ENCODE results near the gene DOCK8.

DOCK8 gene

DNA sequence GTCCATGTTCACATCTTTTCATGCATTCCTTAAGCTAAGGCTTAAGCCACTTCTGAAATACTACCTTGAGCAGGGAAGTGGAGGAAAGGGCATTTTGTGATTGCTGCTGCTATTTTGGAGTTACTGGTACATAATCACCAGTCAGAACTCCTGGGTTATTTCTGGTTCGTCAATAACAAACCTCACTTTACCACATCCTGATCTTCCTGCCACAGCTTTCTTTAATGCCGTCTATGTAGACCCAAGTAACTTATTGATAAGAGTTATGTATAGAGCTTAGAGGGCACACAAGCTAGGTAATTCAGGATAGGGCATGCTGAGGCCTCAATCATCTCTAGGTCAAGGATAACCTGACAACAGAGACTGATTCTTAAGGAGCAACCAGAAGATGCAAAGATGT, 120.7 kb downstream of the DOCK8 start:
- Histone ChIP-seq H3K4me3 (ENCODE audit: low read depth in 1 of 5, low read length in 5 of 5) (no peak overlapping the region), H3K9me3 (ENCODE audit: control insufficient read depth in 5 of 5, low read length in 5 of 5) (no peaks in the 10 kb centered on the region), H3K4me1 (ENCODE audit: control insufficient read depth in 5 of 5, insufficient read depth in 5 of 5, low read length in 5 of 5) (no peaks in the 10 kb centered on the region), H3K27me3 (ENCODE audit: control insufficient read depth in 5 of 5, insufficient read depth in 4 of 5, low read length in 5 of 5) (no peaks in the 10 kb centered on the region), H3K27ac (ENCODE audit: low read depth, low read length) (no peak overlapping the region), H3K36me3 (ENCODE audit: control insufficient read depth in 5 of 5, insufficient read depth in 5 of 5, low read length in 5 of 5) (peaks cover 26 to 75% (median 40%) of the 10 kb centered on the region in 5 donors), H3K9ac (ENCODE audit: low read length in 5 of 5) (no peak overlapping the region)

DNA sequence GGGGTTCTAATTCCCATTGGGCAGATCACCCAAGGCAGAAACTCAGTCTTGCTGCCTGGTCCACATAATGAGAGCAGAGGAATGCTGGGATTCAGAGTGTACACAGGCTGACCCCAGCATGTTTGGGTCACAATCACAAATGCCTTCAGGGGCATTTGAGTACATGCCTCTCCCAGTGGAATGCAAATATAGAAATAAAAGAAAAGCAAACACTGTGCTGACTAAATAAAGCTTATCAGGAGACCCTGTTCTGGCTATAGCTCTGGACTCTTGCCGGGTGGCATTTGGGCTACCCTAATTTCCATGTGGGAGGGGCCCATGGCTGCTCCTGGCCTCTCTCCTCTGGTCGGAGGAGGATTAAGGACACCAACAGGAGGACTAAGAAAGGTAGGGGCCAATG, 121.4 kb downstream of the DOCK8 start:
- Histone ChIP-seq H3K36me3 (ENCODE audit: control insufficient read depth in 5 of 5, insufficient read depth in 5 of 5, low read length in 5 of 5) (peaks cover 26 to 75% (median 39%) of the 10 kb centered on the region in 5 donors), H3K27me3 (ENCODE audit: control insufficient read depth in 5 of 5, insufficient read depth in 4 of 5, low read length in 5 of 5) (no peaks in the 10 kb centered on the region), H3K9ac (ENCODE audit: low read length in 5 of 5) (no peak overlapping the region), H3K4me1 (ENCODE audit: control insufficient read depth in 5 of 5, insufficient read depth in 5 of 5, low read length in 5 of 5) (no peaks in the 10 kb centered on the region), H3K9me3 (ENCODE audit: control insufficient read depth in 5 of 5, low read length in 5 of 5) (no peaks in the 10 kb centered on the region), H3K4me3 (ENCODE audit: low read depth in 1 of 5, low read length in 5 of 5) (no peak overlapping the region), H3K27ac (ENCODE audit: low read depth, low read length) (no peak overlapping the region)

DNA sequence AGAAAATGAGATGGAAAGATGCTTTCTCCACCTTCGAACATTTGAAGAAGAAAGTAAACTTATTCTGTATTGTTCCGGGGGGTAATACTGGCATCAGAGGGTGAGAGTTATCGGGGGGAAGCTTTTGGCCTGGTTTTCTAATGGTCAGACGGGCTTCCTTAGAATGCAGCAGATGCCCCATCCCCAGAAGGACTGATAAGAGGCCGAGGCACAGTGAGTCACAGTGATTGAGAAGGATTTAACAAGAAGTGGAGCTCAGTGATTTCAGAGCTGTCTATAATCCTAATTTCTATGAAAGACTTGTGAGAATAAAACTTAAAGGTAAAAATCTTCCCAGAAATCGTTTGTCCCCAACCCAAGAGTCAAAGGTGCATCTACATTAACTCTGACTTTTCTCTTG, 123.9 kb downstream of the DOCK8 start:
- H3K9me3 ChIP-seq (ENCODE audit: control insufficient read depth in 5 of 5, low read length in 5 of 5): no peaks in the 10 kb centered on the region
- H3K27ac ChIP-seq (ENCODE audit: low read depth, low read length): no peak overlapping the region
- H3K4me3 ChIP-seq (ENCODE audit: low read depth in 1 of 5, low read length in 5 of 5): no peak overlapping the region
- peaks cover 21 to 68% (median 34%) of the 10 kb centered on the region in 5 donors for H3K36me3 ChIP-seq (ENCODE audit: control insufficient read depth in 5 of 5, insufficient read depth in 5 of 5, low read length in 5 of 5)
- no peaks in the 10 kb centered on the region for H3K27me3 ChIP-seq (ENCODE audit: control insufficient read depth in 5 of 5, insufficient read depth in 4 of 5, low read length in 5 of 5)
- no peaks in the 10 kb centered on the region for H3K4me1 ChIP-seq (ENCODE audit: control insufficient read depth in 5 of 5, insufficient read depth in 5 of 5, low read length in 5 of 5)
- no peak overlapping the region for H3K9ac ChIP-seq (ENCODE audit: low read length in 5 of 5)

DNA sequence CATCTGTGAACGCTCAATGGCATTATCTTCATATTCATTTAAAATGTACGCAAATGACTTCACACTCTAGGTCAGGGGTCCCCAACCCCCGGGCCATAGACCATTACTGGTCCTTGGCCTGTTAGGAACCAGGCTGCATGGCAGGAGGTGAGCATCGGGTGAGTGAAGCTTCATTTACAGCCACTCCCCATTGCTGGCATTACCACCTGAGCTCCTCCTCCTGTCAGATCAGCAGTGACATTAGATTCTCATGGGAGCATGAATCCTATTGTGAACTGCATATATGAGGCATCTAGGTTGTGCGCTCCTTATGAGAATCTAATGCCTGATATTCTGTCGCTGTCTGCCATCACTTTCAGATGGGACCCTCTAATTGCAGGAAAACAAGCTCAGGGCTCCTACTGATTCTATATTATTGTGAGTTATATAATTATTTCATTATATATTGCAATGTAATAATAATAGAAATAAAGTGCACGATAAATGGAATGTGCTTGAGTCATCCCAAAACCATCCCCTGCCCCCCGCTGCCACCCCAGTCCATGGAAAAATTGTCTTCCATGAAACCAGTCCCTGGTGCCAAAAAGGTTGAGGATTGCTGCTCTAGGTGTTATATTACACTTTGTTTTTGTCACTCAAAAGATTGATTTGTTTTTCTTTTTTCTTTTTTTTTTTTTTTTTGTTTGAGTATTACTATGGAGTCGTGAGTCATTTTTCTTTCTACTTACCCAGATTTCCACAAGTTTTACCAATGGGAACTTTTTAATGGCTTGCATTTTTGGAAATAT, 127.2 kb downstream of the DOCK8 start:
- no peaks in the 10 kb centered on the region for H3K4me1 ChIP-seq (ENCODE audit: control insufficient read depth in 5 of 5, insufficient read depth in 5 of 5, low read length in 5 of 5)
- no peak overlapping the region for H3K9ac ChIP-seq (ENCODE audit: low read length in 5 of 5)
- no peaks in the 10 kb centered on the region for H3K27me3 ChIP-seq (ENCODE audit: control insufficient read depth in 5 of 5, insufficient read depth in 4 of 5, low read length in 5 of 5)
- H3K36me3 ChIP-seq (ENCODE audit: control insufficient read depth in 5 of 5, insufficient read depth in 5 of 5, low read length in 5 of 5): peaks cover 10 to 67% (median 25%) of the 10 kb centered on the region in 5 donors
- H3K27ac ChIP-seq (ENCODE audit: low read depth, low read length): no peak overlapping the region
- H3K9me3 ChIP-seq (ENCODE audit: control insufficient read depth in 5 of 5, low read length in 5 of 5): no peaks in the 10 kb centered on the region
- no peak overlapping the region for H3K4me3 ChIP-seq (ENCODE audit: low read depth in 1 of 5, low read length in 5 of 5)

DNA sequence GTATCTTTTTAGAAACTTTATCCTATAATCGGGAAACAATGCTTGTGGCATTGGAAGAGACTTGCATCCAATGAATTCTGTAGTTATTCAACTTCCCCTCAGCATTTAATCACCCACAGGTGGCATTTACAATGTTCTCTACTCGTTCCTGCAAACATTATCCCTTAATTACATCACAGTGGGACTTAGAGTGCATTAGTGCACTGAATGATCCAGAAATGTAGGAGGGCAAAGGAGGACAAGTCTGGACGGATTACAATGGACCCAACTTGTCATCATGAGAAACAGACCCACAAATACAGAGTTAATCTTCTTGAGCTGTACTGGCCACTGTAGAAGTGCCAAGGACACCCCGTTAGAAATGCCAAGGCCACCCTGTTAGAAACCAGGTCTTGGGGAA, 129.1 kb downstream of the DOCK8 start:
- H3K36me3 ChIP-seq (ENCODE audit: control insufficient read depth in 5 of 5, insufficient read depth in 5 of 5, low read length in 5 of 5): peaks cover 3 to 60% (median 19%) of the 10 kb centered on the region in 5 donors
- no peak overlapping the region for H3K4me3 ChIP-seq (ENCODE audit: low read depth in 1 of 5, low read length in 5 of 5)
- H3K9me3 ChIP-seq (ENCODE audit: control insufficient read depth in 5 of 5, low read length in 5 of 5): no peaks in the 10 kb centered on the region
- no peaks in the 10 kb centered on the region for H3K4me1 ChIP-seq (ENCODE audit: control insufficient read depth in 5 of 5, insufficient read depth in 5 of 5, low read length in 5 of 5)
- no peak overlapping the region for H3K9ac ChIP-seq (ENCODE audit: low read length in 5 of 5)
- no peak overlapping the region for H3K27ac ChIP-seq (ENCODE audit: low read depth, low read length)
- no peaks in the 10 kb centered on the region for H3K27me3 ChIP-seq (ENCODE audit: control insufficient read depth in 5 of 5, insufficient read depth in 4 of 5, low read length in 5 of 5)

DNA sequence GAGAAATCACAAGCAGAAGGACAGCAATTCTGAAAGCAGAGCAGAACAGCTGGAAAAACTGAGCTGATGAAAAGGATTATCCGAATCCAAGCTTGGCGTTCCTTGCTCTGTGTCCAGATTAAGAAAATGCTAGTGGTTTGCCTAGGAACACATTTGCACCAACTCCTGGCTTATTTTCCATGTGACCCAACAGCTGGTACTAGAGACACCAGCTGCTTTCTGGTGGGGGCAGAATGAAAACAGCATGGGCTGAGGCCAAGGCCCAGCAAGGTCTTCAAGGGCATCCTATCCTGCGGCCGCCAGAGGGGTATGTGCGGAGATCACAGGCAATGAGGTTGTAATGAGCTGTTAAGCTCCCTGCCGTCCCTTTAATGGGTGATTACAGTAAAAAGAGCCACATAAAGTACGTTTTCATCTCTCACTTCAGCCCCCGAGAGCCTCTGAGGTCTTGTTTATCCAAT, 131.5 kb downstream of the DOCK8 start:
- H3K27ac ChIP-seq (ENCODE audit: low read depth, low read length): no peak overlapping the region
- H3K4me1 ChIP-seq (ENCODE audit: control insufficient read depth in 5 of 5, insufficient read depth in 5 of 5, low read length in 5 of 5): no peaks in the 10 kb centered on the region
- H3K9me3 ChIP-seq (ENCODE audit: control insufficient read depth in 5 of 5, low read length in 5 of 5): no peaks in the 10 kb centered on the region
- no peak overlapping the region for H3K9ac ChIP-seq (ENCODE audit: low read length in 5 of 5)
- no peak overlapping the region for H3K4me3 ChIP-seq (ENCODE audit: low read depth in 1 of 5, low read length in 5 of 5)
- H3K36me3 ChIP-seq (ENCODE audit: control insufficient read depth in 5 of 5, insufficient read depth in 5 of 5, low read length in 5 of 5): peaks cover 3 to 43% (median 17%) of the 10 kb centered on the region in 5 donors
- H3K27me3 ChIP-seq (ENCODE audit: control insufficient read depth in 5 of 5, insufficient read depth in 4 of 5, low read length in 5 of 5): no peaks in the 10 kb centered on the region

DNA sequence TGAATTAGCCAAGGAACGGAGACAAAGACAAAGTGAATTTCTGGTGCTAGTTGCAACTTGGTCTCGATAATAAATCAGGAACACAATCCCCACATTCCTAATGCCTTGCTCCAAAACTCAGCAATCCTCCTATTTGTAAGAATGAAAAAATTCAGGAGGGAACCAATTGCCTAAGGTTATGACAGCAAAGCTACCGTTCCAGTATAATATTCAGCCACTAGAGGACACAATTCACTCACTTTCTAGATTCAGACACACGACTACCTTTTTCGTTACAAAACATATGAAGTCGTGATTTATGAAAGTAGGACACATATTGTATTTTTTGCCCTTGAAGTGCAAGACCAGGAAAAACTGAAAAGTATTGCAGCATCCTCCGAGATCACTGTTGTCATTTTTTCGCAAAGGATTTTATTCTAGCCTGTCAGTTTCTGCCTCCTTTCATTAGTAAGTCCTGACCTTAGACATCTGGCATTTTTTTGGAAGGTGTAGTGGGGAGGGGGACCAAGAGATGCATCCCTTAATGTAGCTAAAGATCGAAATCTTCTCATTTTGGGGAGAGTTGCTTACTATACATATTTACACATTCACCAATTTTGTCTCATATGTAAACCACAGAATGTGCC, 133.1 kb downstream of the DOCK8 start:
- Histone ChIP-seq H3K9ac (ENCODE audit: low read length in 5 of 5) (no peak overlapping the region), H3K4me1 (ENCODE audit: control insufficient read depth in 5 of 5, insufficient read depth in 5 of 5, low read length in 5 of 5) (peaks cover 0 to 2% (median under 1%) of the 10 kb centered on the region in 5 donors), H3K36me3 (ENCODE audit: control insufficient read depth in 5 of 5, insufficient read depth in 5 of 5, low read length in 5 of 5) (peaks cover 3 to 39% (median 19%) of the 10 kb centered on the region in 5 donors), H3K27ac (ENCODE audit: low read depth, low read length) (no peak overlapping the region), H3K9me3 (ENCODE audit: control insufficient read depth in 5 of 5, low read length in 5 of 5) (no peaks in the 10 kb centered on the region), H3K27me3 (ENCODE audit: control insufficient read depth in 5 of 5, insufficient read depth in 4 of 5, low read length in 5 of 5) (no peaks in the 10 kb centered on the region), H3K4me3 (ENCODE audit: low read depth in 1 of 5, low read length in 5 of 5) (no peak overlapping the region)

DNA sequence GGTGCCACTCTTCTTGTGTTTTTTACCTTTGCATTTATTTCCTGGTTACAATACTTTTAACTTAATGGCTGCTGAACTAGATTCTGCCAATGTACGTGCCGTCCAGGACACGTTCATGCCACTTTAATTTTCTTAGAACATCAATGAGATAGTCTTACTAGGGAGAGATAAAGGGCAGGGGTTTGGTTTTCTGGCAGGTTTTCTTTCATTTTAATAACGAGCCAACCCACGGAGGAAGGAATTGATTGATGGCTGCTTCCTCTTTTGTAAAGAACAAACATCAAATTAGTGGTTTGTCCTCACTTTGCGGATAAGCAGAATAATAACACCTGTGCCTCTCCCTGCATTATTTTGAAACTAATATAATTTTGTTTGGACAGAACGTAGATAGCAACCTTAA, 135.7 kb downstream of the DOCK8 start:
- Histone ChIP-seq H3K9me3 (ENCODE audit: control insufficient read depth in 5 of 5, low read length in 5 of 5) (no peaks in the 10 kb centered on the region), H3K4me1 (ENCODE audit: control insufficient read depth in 5 of 5, insufficient read depth in 5 of 5, low read length in 5 of 5) (peaks cover 0 to 8% (median 7%) of the 10 kb centered on the region in 5 donors), H3K27me3 (ENCODE audit: control insufficient read depth in 5 of 5, insufficient read depth in 4 of 5, low read length in 5 of 5) (no peaks in the 10 kb centered on the region), H3K9ac (ENCODE audit: low read length in 5 of 5) (no peak overlapping the region), H3K4me3 (ENCODE audit: low read depth in 1 of 5, low read length in 5 of 5) (no peak overlapping the region), H3K27ac (ENCODE audit: low read depth, low read length) (no peak overlapping the region), H3K36me3 (ENCODE audit: control insufficient read depth in 5 of 5, insufficient read depth in 5 of 5, low read length in 5 of 5) (peaks cover 3 to 23% (median 3%) of the 10 kb centered on the region in 5 donors)

DNA sequence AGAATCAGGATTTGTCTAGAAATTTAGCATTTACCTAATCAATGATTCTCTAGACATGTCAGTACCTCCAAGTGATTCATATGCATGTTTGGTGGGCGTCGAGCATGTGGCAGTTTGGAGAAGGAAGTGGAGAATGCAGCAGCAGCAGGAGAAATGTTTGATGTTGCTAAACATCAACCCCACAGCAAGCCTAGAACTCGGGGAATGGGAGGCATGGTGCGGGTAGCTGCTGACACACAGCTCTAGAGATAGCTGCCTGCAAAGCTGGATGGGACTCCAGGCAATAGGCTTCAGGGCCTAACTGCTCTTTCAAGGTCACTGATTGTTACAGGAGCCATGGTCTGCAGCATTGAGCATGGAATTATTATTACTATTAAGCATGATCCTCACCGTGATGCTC, 137.3 kb downstream of the DOCK8 start:
- H3K4me3 ChIP-seq (ENCODE audit: low read depth in 1 of 5, low read length in 5 of 5): no peak overlapping the region
- H3K9me3 ChIP-seq (ENCODE audit: control insufficient read depth in 5 of 5, low read length in 5 of 5): no peaks in the 10 kb centered on the region
- peaks cover 0 to 10% (median 3%) of the 10 kb centered on the region in 5 donors for H3K36me3 ChIP-seq (ENCODE audit: control insufficient read depth in 5 of 5, insufficient read depth in 5 of 5, low read length in 5 of 5)
- no peaks in the 10 kb centered on the region for H3K27me3 ChIP-seq (ENCODE audit: control insufficient read depth in 5 of 5, insufficient read depth in 4 of 5, low read length in 5 of 5)
- no peak overlapping the region for H3K9ac ChIP-seq (ENCODE audit: low read length in 5 of 5)
- H3K4me1 ChIP-seq (ENCODE audit: control insufficient read depth in 5 of 5, insufficient read depth in 5 of 5, low read length in 5 of 5): peaks cover 0 to 8% (median 7%) of the 10 kb centered on the region in 5 donors
- no peak overlapping the region for H3K27ac ChIP-seq (ENCODE audit: low read depth, low read length)

DNA sequence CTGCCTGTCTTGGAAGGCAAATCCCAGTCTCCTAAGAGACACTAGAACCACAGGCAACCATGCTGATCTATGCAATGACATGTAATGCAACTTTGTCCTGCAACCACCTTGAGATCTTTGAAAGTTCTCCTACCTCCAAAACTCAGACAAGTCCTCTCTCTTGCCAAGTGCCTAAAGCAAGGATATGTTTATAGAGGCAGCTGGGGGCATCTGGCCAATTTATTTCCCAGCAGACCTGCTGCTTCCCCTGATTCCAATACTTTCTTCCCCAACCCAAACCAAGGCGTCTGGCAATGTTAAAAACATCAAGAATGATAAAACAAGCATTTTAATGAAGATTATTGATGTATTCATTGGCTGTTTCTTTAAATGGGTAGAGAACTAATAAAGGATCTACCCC, 138.4 kb downstream of the DOCK8 start:
- no peak overlapping the region for H3K9ac ChIP-seq (ENCODE audit: low read length in 5 of 5)
- H3K4me3 ChIP-seq (ENCODE audit: low read depth in 1 of 5, low read length in 5 of 5): no peak overlapping the region
- peaks cover 0 to 9% (median 3%) of the 10 kb centered on the region in 5 donors for H3K36me3 ChIP-seq (ENCODE audit: control insufficient read depth in 5 of 5, insufficient read depth in 5 of 5, low read length in 5 of 5)
- no peak overlapping the region for H3K27ac ChIP-seq (ENCODE audit: low read depth, low read length)
- no peaks in the 10 kb centered on the region for H3K27me3 ChIP-seq (ENCODE audit: control insufficient read depth in 5 of 5, insufficient read depth in 4 of 5, low read length in 5 of 5)
- H3K9me3 ChIP-seq (ENCODE audit: control insufficient read depth in 5 of 5, low read length in 5 of 5): no peaks in the 10 kb centered on the region
- H3K4me1 ChIP-seq (ENCODE audit: control insufficient read depth in 5 of 5, insufficient read depth in 5 of 5, low read length in 5 of 5): peaks cover 0 to 16% (median 7%) of the 10 kb centered on the region in 5 donors
